Measurements from ENCODE around the gene SLC6A7.

Gene SLC6A7
- 0 reads per million in 4 donors for total RNA-seq

DNA sequence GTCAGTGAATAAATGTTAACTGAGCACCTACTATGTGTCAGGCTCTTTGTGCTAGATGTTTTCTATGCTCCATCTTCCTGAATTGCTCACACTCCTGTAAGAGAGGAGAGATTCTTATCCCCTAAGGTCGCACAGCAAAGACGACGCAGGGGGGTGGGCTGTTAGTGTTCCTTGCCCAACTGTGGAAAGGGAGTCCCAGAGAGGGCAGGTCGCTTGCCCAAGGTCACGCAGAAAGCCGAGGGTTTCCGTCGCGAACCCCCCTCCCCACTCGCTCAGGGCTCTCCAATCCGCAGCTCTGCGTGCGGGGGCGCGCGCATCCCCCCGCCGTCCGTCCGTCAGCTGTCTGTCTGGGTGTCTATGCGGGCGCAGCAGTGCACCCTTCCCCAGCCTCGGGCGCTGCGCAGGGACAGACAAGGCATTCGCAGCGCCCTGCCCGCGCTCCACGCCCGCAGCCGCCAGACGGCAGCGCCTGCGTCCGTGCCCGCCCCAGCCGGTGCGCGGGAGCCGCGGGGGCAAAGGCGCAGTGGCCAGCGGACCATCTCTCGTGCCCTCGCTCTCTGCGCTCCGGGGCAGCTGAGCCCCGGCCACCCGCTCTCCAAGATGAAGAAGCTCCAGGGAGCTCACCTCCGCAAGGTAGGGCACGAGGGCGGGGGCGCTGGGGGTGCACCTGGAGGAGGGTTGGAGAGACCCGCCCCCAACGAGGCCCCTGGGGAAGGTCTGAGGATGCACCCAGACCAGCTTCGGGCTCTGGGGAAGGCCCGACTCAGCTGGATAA is at the start of gene SLC6A7:
Gene SLC6A7 (plus strand): TSS at position 335 of the 775 bp plus-strand sequence. CDS start 266 bp downstream, at position 601.
- DNase-seq = no peak

DNA sequence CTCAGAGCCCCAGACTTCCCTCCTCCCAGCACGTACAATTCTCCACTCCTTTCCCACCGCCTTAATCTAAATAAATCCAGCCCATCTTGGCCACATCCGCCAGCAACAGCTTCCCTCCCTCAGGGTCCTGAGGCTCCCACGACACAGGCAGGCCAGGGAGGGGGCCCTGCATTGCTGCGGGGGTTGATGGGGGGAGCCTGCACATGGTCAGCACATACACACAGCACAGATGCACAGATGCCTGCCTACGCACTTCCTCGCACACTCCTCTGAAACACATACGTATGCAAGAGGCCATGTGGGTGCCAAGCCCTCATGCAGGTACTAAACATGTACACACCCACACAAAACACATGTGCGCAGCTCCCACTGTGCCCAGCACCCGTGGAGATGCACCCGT is 49.0 kb upstream of the SLC6A7 start:
- DNase-seq = no peak

DNA sequence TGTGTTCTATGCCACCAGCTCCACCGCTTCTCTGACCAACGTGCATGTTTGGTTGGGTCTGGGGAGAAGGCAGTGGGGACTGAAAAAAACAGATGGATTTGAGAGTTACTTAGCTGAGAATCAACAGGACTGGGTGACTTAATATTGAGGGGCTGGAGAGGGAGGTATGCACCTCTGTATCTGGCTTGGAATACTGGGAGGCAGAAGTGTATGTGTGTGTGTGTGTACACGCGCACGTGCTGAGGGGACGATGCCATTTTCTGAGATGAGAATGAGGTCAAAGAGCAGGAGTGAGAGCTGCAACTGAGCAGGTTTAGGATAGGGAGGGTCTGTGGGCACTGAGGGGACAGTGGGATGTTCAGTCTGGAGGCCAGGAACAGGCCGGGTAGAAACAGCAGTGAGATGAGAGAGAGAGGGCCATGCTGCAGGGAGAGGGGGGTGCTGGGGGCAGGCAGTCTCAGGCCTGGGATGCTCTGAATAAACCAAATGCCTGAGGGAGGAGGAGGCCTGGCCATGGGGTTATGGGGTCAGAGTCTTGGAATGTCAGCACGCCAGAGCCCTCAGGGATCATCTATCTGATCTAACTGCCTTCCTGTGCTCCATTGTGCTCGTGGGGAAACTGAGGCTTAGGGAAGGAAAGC is 48.2 kb upstream of the SLC6A7 start:
- DNase-seq = no peak

DNA sequence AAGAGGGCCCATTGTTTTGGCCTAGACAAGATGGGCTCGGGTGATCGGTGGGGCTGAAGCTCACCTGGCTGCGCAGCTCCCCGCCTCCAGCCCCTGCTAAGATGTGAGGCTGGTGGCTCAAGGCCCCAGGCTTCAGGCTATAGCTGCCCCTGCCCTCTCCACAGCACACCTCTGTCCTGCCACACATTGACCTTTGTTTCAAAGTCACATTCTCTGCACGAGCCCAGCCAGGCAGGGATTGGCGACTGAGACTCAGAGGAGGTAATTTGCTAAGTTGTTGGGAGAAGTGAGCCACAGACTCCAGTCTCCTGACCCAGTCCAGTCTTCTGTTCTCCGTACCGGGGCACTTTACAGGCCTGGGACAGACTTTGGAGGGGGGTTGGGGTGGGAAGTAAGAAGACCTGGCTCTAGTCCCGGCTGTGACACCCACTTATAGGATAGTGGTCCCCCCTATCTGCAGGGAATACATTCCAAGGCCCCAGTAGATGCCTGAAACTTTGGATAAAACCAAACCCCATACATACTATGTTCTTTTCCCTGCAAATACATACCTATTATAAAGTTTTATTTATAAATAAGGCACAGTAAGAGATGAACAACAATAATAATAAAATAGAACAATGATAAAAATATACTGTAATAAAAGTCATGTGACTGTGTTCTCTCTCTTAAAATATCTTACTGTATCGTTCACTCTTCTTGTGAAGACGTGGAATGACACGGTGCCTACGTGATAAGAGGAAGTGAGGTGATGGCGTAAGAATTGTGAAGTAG is 47.5 kb upstream of the SLC6A7 start:
- DNase-seq = no peak

DNA sequence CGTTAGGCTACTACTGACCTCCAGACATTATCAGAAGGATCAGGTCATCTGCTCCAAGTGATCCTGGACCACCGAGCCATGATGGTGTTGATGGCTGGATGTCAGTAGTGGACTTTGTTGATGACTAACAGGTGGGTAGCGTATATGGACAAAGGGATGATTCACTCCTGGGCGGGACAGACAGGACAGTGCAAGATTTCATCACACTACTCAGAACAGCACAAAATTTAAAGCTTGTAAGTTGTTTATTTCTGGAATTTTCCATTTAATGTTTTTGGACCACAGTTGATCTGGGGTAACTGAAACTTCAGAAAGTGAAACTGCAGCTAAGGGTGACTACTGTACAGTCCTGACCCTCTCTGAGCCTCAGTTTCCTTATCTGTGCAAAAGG is 46.9 kb upstream of the SLC6A7 start:
- DNase-seq = no peak

DNA sequence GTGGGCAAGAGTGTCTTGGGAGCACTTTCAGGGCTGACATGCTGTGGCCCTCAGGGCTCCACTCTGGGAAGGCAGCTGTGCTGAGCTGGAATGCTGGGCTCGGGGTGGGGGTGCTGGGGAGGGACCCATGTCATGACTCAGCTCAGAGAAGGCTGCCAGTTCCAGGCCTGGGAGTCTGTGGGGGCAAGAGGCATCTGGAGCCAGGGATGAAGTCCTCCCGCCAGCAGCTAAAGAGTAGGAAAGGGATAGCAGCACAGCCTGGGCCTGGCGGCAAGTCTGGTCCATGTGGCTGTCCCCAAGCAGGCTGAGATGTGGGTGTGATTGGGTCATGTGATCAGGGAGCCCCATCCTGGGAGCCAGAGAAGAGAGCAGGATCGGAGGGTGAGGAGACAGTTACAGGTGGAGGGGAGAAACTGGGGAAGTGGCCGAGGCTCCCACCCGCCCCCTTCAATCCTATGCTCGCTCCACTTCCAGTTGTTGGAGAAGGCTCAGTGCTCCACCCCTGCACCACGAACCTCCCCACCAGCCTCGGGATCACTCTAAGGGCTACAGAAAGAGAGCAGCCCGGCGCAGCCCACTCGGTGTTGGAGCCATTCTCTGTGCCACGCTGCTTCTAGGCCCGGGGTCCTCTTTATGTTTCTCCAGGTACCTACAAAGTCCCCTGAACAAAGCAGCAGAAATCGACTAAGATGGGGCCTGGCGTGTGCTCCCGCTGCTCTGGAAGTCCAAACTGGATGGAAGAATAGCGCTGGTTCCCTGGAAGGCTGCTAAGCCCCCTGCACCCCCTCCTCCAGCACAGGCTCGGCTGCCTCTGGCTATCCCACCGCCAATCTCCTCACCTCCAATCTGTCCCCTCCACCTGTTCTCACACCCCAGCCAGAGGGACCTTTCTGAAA is 46.3 kb upstream of the SLC6A7 start:
- DNase-seq = no peak

DNA sequence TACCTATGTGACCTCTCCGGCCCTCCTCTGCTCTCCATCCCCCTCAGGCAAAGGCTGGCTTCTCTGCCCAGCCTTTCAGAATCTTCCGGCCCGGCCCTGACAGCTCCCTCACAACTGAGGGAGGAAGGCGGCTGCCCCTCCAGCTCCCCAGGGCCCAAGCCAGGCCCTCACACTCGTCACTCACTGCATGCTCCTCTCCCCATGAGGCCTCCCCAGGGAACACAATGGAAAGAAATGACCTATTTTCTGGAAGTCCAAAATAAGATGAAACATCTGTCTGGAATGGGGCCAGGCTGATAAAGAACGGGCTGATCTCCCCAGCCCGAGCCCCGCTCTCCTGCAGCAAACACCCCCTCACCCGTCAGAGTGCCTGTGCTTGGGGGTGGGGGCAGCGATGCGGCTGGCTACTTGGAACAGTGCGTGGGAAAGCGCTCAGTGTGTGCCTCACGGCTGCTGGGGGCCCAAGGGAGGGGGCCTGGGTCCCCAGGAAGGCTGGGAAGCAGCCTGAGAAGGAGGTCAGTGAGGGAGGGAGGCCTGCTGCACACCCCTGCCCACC is 45.5 kb upstream of the SLC6A7 start:
- DNase-seq = no peak

DNA sequence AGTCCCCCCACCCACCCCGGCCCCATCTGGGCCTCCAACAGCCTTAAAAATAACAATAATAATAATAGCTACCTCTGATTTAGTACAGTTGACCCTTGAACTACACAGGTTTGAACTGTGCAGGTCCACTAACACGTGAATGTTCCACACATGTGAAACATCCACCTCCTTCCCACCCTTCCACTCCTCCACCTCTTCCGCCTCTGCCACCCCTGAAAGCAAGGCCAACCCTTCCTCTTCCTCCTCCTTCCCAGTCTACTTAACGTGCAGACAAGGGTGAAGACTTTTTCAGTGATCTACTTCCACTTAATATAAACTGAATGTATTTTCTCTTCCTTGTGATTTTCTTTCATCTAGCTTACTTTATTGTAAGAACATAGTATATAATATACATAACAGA is 45.0 kb upstream of the SLC6A7 start:
- DNase-seq = no peak

DNA sequence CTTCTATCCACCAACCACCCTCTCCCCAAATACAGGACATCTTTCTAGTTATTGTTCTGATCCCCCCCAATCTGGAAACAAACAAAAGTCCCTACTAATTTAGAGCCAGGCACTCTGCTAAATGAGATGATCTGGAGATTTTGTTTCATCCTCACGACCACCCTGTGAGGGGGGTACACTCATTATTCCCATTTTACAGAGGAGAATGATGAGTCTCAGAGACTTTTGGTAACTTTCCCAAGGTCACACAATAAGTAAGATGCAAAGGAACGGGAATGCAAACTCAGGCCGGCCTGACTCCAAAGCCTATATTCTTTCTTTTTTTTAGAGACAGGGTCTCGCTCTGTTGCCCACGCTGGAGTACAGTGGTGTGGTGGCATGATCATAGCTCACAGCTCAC is 43.6 kb upstream of the SLC6A7 start:
- DNase-seq = no peak

DNA sequence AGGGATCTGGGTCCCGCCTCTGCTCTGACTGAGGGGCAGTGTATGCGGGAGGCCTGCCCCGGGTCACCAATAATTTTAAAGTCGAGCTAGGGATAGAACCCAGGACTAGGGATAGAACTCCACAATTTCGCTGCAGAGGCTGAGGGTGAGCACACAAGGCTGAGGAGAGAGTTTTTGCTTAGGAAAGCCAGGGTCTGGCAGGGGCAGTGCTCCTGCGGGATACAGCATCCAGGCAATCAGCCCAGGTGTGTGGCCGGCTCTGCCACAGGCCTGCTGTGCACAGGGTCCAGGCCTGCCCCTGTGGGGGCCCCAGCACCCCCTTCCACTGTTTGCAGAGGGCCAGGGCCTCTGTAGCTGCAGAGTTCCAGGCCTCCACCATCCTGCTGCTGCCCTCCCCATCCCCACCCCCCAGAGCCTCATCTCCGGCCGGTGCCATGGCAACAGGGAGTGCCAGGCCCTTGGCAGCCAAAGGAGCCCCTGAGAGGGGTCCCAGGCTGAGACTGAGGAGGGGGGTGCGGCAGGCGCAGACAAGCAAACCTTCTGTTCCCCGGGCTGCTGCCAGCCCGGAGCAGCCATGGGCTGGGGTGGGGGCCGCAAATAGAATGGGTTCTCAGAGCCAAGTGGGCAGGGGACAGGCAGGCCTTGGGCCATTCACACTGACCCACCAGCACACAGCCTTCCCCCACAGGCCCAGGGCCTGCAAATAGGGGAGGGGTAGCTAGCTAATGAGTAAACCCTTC is 42.8 kb upstream of the SLC6A7 start:
- DNase-seq = no peak

DNA sequence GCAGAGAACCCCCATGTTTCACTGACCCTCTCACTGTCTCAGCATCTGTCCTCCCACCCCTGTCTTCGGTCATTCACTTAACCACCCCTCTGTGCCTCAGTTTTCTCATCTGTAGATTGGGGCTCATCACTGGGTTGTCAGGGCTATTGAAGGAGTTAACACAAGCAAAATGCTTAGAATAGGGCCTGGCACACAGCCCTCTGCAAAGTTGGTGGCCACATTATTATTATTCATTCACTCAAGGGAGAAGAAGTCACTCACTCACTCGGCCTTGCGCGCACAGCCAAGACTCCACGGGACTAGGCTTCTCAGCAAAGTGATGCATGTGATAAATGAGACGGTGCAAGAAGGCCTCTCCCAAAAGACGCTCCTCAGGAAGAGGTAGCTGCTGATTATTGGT is 42.2 kb upstream of the SLC6A7 start:
- no peak for DNase-seq

DNA sequence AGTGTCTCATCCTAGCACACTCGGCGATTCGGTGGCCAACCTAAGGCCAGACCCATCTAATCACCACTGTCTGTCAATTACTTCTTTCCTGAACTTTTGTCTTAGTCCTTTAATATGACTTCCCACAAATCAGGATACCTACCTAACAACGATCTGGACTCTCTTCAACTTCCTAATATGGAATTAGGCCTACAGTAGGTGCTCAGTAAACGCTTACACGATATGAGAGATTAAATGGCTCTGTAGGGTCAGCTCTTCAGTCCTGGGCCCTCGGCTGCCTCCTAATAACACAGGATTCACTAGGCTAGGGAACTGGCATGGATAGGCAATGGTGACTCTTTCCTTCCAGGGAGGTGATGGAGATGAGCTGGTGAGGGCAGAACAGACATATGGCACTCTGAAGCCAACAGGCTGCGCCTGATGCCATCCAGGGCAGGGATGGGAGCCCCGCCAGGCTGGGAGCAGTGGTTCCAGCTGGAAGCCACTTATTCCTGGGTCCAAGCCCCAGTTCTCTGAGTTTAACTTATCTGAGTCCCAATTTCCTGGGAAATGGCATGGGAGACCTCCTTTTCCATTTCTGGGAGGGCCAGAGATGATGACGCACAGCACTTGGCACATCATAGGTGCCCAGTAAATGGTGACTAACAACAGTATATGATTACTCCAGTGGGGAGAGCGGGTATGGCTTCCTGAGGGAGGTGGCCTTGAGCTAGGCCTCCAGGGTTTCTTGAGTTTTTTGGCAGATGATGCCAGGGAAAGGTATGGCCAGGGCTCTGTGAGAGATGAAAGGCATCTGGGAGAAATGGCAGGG is 41.5 kb upstream of the SLC6A7 start:
- DNase-seq = no peak

DNA sequence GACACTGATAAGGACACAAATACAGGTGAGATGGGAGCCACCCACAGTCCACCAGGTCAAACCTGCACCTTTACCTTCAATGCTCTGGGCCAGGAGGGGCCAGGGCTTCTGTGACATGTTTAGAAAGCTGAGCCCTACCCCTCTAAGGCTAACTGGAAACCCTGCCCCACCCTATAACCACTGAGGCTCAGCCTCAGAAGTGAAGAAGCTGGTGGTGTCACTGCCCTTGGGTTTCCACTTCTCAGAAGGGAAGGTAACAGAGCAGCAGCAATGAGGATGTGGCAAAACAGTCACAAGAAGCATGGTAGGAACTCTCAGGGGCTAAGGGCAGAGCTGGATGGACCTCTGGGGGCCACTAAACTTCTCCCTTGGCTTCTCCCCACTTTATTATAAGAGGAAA is 40.2 kb upstream of the SLC6A7 start:
- DNase-seq = peak in 1 of 5 donors; percentile 71

DNA sequence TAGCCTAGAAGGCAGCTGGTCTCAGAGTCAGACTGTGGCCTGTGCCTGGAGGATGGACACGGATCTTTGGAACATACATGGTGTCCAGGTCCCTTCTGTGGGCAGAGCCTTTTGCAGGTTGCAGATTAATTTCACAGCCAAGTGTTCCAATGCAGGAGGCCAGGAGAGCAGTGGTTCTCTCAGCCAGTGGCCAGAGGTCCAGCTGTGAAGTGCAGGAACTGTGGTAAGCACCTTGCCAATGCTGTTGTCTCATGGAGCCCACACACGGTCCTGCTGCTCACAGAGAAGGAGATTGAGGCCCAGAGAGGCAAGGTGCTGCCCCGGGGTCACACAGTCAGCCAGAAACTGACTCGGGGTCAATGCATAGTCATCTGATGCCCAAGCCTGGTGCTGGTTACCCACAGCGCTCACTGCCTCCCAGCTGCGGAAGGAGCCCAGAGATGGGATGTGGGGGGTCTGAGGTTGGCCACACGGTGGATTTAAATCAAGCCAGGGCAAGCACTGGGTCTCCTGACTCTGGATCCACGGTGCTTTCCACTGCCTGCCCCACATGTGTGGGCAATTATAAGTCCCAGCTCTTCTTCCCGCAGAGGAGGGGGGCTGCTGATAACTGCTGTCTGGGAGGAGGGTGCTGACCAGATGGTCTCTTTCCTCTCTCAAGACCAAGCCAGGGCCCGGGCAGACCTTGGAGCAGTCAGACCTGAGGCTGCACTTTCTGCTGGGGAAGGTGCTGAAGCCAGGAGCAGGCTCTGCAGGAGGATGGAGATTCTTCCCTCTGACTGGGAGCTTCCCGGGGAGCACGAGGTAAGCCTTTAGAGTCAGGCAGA is 37.0 kb upstream of the SLC6A7 start:
- DNase-seq = no peak

DNA sequence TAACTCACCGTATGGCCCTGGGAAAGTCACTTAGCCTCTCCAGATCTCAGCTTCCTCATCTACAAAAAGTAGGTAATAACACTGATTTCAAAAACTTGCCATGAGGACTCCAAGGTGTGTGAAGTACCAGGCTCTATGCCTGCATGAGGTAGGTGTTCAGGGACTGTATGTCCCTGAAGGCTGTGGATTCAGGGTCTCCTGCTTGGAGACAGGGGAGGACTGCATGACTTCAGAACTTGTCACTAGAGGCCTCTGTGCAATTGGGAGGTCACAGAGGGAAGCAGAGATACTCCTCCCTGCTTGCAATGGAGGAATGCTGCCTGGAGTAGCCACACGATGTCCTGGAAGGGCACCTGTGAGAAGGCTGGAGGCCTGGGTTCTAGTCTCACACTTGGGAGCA is 36.4 kb upstream of the SLC6A7 start:
- no peak for DNase-seq

DNA sequence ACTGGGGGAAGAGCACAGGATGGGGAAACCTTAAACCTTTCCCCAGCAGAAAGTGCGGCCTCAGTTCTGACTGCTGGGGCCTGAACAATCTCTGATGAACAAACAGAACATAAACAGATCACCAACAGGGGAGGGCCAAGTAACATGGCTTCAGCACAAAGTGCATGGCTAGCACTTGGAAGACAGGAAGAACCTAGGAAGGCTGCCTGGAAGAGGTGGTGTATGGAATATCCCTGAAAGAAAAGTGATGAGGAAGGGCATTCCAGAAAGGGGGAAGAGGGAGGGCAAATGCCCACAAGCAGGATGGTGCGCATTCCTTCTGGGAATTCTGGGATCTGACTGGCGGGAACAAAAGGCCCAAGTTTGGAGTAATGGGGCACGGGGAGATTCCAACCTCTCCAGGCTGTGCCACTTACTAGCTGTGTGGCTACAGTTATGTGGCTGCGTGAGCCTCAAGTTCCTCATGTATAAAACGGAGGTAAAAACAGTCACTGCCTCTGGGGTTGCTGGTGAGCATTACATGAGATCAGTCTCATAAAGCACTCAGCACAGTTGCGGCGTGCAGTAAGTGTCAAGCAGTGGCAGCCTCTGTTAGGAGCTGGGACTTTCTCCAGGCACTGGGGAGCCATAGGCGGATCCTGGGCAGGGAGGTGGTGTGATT is 35.8 kb upstream of the SLC6A7 start:
- peak in 1 of 5 donors; percentile 27 for DNase-seq

DNA sequence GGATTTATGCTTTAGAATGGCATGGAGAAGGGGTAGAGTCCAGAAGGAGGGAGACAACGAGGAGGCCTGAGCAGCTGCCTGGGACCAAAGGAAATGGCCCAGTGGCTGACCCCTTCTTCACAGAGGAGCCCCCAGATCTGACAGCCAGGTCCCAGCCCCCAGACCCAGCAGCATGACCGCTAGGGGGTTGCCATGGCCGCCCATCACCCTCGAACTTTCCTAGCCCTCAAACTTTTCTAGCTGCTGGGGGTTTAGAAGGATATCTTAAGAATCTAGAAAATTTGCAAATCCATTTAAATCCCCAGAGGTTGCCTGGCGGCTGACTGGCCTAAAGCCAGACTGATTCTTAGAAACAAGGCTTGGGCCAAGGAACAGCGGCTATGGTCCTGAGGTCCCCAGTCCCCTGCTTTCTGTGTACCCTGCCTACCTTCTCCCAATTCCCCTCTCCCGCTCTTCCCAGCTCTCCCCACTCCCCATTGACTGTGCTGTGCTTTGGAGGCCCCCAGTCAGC is 35.2 kb upstream of the SLC6A7 start:
- no peak for DNase-seq

DNA sequence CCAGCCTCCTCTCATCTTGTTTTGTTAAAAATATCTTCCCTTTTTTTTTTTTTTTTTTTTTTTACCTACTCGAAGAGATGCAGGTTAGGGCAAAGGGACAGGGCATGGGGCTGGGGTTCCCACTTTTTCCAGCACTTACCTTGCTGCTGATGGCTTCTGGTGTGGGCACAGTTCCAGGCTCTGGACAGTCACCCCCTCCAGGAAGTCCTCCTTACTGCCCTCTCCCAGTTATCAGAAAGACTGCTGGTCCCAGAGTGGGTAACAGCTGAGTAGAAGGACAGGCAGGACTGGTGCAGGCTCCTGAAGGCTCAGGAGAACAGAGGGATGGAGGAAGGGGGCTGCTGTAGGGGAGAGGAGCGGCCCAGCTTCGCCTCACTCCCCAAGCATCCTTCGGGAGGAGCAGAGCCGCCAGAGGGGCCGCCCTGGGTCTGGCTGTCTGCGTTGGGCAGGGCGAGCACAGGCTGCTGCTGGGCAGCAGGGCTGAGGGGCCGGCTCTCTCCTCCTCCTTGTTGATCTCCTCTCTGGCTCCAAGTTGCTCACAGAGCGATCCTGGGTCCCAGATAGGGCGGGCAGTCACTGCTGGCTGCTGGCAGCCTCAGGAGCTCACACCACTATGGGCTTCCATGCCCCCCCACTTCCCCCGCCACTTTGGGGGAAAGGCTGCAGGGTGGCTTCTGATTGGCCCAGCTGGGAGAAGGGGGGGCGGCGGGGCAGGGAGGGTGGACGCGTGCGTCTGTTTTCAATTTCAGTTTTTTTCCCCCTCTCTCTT is 34.4 kb upstream of the SLC6A7 start, which contains the start of gene PDGFRB:
Gene PDGFRB (minus strand): TSS at position 588 of the 769 bp plus-strand sequence. CDS start 18,798 bp downstream, outside the sequence.
- DNase-seq = no peak
